ENCODE data around the gene PAXX.

Gene PAXX

DNA sequence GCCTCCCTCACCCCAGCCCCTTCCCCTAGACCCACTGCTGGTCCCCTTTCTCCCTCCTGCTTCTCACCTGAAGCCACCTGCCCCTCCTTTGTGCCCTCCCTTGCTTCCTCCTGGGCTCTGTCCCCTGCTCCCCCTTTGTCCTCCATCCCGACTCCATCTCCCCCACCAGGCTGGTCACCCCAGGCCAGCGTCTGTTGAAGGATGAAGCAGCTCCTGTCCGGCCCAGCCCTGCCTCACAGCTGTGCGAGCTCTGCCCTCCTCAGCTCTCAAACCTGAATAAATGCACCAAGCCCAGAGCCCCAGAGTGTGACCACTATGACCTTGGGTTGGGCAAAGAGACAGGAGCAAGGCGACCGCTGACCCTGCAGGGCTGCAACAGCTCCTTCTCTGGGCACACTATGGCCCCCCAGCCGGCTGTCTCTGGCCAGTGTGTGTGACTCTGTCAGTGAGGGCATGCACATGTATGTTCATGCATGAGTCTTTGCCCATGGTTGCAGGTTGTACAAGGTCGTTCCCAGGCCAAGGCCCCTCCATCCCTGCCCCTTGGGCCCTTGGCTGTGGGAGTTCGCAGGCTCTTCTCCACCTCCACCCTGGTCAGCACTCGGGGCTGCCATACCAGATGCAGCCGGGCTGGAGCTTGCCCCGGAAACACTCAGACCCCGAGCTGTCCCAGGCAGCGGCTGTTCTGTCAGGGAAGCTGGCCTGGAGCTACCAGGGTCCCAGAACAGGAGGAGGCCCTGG is 36.9 kb upstream of the PAXX start:
- peaks cover 0 to 4% of the 10 kb centered on the region in 2 donors for H3K4me1 ChIP-seq (ENCODE audit: control insufficient read depth in 1 of 2, insufficient read depth in 2 of 2, low read length in 2 of 2)
- H3K9me3 ChIP-seq (ENCODE audit: control insufficient read depth in 1 of 2, low read length in 2 of 2) = no peaks in the 10 kb centered on the region
- H3K27me3 ChIP-seq (ENCODE audit: low read depth, low read length) = no peaks in the 10 kb centered on the region
- no peak overlapping the region for H3K27ac ChIP-seq (ENCODE audit: low read length)
- H3K4me3 ChIP-seq (ENCODE audit: low read depth in 1 of 2, low read length in 2 of 2) = no peak overlapping the region
- no peaks in the 10 kb centered on the region for H3K36me3 ChIP-seq (ENCODE audit: control insufficient read depth in 1 of 2, insufficient read depth in 2 of 2, low read length in 2 of 2)

DNA sequence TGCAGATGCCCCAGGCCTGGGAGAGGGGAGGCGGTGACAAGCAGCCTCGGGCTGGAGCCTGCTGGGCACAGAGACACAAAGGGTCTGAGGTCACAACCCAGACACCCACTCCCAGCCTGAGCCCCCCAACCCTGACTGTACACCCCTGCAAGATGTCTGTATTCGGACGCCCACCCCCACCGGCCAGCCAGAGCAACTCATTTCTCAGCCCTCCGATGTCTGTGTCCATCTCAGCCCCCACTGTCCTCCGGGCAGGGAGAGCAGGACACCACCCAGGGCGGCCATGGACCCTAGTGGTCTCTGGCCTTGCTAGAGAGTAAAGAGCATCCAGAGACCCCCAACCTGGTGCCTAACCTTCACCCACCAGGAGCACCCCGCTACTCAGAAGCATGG is 36.3 kb upstream of the PAXX start:
- Histone ChIP-seq H3K27ac (ENCODE audit: low read length) (no peak overlapping the region), H3K9me3 (ENCODE audit: control insufficient read depth in 1 of 2, low read length in 2 of 2) (no peaks in the 10 kb centered on the region)

DNA sequence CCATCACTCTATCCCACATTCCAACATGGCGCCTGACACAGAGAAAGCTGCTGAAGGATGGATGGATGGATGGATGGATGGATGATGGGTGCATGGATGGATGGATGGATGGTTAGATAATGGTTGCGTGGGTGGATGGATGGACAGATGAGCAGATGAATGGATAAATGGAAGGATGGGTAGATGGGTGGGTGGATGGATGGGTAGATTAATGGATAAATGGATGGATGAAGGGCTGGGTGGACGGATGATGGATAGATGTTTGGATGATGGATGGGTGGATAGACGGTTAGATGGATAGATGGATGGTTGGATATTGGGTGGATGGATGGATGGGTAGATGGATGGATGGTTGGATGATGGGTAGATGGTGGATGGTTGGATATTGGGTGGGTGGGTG is 35.6 kb upstream of the PAXX start:
- H3K4me1 ChIP-seq (ENCODE audit: control insufficient read depth in 1 of 2, insufficient read depth in 2 of 2, low read length in 2 of 2) = peaks cover 0 to 4% of the 10 kb centered on the region in 2 donors
- no peak overlapping the region for H3K27ac ChIP-seq (ENCODE audit: low read length)
- H3K4me3 ChIP-seq (ENCODE audit: low read depth in 1 of 2, low read length in 2 of 2) = no peak overlapping the region
- H3K27me3 ChIP-seq (ENCODE audit: low read depth, low read length) = no peaks in the 10 kb centered on the region
- no peaks in the 10 kb centered on the region for H3K9me3 ChIP-seq (ENCODE audit: control insufficient read depth in 1 of 2, low read length in 2 of 2)
- no peaks in the 10 kb centered on the region for H3K36me3 ChIP-seq (ENCODE audit: control insufficient read depth in 1 of 2, insufficient read depth in 2 of 2, low read length in 2 of 2)

More for the DNA sequence above, 36.3 kb upstream of the PAXX start:
- H3K27me3 ChIP-seq (ENCODE audit: low read depth, low read length) = no peaks in the 10 kb centered on the region
- no peak overlapping the region for H3K4me3 ChIP-seq (ENCODE audit: low read depth in 1 of 2, low read length in 2 of 2)
- H3K4me1 ChIP-seq (ENCODE audit: control insufficient read depth in 1 of 2, insufficient read depth in 2 of 2, low read length in 2 of 2) = peaks cover 0 to 3% of the 10 kb centered on the region in 2 donors
- no peaks in the 10 kb centered on the region for H3K36me3 ChIP-seq (ENCODE audit: control insufficient read depth in 1 of 2, insufficient read depth in 2 of 2, low read length in 2 of 2)

DNA sequence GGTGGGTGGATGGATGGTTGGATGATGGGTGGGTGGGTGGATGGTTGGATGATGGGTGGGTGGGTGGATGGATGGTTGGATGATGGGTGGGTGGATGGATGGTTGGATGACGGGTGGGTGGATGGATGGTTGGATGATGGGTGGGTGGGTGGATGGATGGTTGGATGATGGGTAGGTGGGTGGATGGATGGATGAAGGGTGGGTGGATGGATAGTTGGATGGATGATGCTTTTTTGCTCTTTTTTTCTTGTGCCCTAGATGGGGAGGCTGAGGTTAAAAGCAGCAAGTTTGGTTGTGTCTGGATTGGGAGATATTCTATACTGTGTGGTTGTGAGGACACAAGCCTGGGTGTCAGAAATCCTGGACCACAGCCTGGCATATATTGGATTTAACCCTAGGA is 34.8 kb upstream of the PAXX start:
- Histone ChIP-seq H3K27me3 (ENCODE audit: low read depth, low read length) (no peaks in the 10 kb centered on the region), H3K4me3 (ENCODE audit: low read depth in 1 of 2, low read length in 2 of 2) (no peak overlapping the region), H3K27ac (ENCODE audit: low read length) (no peak overlapping the region), H3K36me3 (ENCODE audit: control insufficient read depth in 1 of 2, insufficient read depth in 2 of 2, low read length in 2 of 2) (no peaks in the 10 kb centered on the region), H3K9me3 (ENCODE audit: control insufficient read depth in 1 of 2, low read length in 2 of 2) (no peaks in the 10 kb centered on the region), H3K4me1 (ENCODE audit: control insufficient read depth in 1 of 2, insufficient read depth in 2 of 2, low read length in 2 of 2) (peaks cover 0 to 4% of the 10 kb centered on the region in 2 donors)

DNA sequence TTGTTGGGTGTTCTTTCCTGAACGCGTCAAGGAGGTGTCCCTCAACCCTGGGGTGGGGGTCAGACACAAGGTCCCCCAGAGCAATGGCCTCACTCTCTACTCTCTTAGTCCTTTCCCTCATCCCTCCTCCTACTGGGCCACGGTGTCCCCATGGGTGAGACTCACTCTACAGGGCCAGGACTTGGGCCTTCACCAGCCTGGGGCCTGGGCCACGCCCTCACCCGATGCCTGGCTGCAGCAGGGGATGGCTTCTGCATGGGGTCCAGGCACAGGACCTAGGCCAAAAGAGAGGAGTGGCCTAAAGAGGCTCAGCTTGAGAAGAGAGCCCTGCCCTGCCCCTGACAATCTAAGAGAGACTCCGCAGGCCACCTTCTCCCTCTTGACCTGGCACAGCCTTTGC is 34.3 kb upstream of the PAXX start:
- H3K4me1 ChIP-seq (ENCODE audit: control insufficient read depth in 1 of 2, insufficient read depth in 2 of 2, low read length in 2 of 2) = peaks cover 0 to 4% of the 10 kb centered on the region in 2 donors
- no peaks in the 10 kb centered on the region for H3K36me3 ChIP-seq (ENCODE audit: control insufficient read depth in 1 of 2, insufficient read depth in 2 of 2, low read length in 2 of 2)
- no peaks in the 10 kb centered on the region for H3K27me3 ChIP-seq (ENCODE audit: low read depth, low read length)
- no peaks in the 10 kb centered on the region for H3K9me3 ChIP-seq (ENCODE audit: control insufficient read depth in 1 of 2, low read length in 2 of 2)
- H3K27ac ChIP-seq (ENCODE audit: low read length) = no peak overlapping the region
- H3K4me3 ChIP-seq (ENCODE audit: low read depth in 1 of 2, low read length in 2 of 2) = no peak overlapping the region

DNA sequence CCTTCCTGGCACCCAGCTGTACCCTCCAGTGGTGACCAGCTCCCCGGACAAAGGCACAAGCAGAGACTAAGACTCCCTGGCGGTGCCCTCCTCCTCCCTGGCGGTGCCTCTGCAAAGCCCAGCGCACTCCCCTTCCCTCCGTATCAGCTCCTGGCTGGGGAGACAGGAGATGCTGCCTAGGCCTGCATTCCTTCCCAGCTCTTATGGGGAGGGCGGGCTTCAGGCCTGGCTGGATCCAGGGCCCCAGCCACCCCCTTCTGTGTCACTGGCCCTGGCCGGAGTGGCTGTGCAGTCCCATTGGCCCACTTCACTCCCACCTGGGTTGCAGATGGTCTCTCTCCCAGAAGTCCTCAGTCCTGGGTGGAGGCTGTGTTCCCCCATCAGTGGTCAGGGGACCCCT is 33.7 kb upstream of the PAXX start:
- Histone ChIP-seq H3K36me3 (ENCODE audit: control insufficient read depth in 1 of 2, insufficient read depth in 2 of 2, low read length in 2 of 2) (no peaks in the 10 kb centered on the region), H3K9me3 (ENCODE audit: control insufficient read depth in 1 of 2, low read length in 2 of 2) (no peaks in the 10 kb centered on the region), H3K4me1 (ENCODE audit: control insufficient read depth in 1 of 2, insufficient read depth in 2 of 2, low read length in 2 of 2) (peaks cover 0 to 4% of the 10 kb centered on the region in 2 donors), H3K4me3 (ENCODE audit: low read depth in 1 of 2, low read length in 2 of 2) (no peak overlapping the region), H3K27me3 (ENCODE audit: low read depth, low read length) (no peaks in the 10 kb centered on the region), H3K27ac (ENCODE audit: low read length) (no peak overlapping the region)

DNA sequence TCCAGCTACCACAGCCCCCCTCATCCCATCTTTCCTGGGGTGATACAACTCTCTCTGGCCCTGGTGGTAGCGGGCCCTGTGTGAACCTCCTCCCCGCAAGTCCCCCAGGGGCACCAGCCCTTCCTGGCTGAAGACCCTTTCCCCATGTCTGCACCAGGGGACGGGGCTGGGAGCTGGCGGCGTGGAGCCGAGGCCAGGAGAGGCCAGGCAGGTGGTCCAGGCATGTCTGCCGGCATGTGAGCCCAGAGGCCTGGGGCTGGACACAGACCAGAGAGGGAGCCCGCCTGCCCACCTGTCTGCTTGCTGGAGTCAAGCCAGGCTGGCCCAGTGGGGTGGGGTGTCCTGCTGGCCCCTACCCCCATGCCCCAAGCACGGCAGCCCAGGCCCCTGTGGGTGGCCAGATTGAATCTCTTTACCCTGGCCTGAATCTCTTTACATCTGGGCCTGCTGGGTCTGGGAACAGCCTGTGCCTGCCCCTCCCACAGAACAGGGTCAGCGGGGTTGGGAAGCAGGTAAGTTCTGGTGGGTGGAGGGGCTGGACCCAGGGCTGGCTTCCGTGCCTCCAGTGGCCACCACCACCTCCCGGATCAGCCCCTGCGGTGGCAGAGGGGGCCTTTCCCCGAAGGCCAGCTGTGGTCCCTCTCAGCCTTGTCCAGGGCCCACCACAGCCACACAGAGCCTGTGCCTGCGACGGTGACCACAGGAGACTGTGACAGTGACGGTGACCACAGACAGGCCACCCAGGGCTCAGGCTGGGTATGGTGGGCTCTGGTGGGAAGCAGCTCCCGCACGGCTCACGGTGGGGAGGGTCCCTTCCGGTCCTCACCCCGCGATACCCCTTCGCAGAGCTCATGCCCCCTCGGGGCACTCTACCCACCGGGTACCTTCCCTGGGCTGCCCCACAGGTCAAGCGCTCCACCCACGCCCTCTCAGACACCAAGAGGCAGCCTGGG is 33.0 kb upstream of the PAXX start:
- no peaks in the 10 kb centered on the region for H3K27me3 ChIP-seq (ENCODE audit: low read depth, low read length)
- no peak overlapping the region for H3K4me3 ChIP-seq (ENCODE audit: low read depth in 1 of 2, low read length in 2 of 2)
- H3K9me3 ChIP-seq (ENCODE audit: control insufficient read depth in 1 of 2, low read length in 2 of 2) = no peaks in the 10 kb centered on the region
- H3K4me1 ChIP-seq (ENCODE audit: control insufficient read depth in 1 of 2, insufficient read depth in 2 of 2, low read length in 2 of 2) = peaks cover 0 to 4% of the 10 kb centered on the region in 2 donors
- H3K27ac ChIP-seq (ENCODE audit: low read length) = no peak overlapping the region
- H3K36me3 ChIP-seq (ENCODE audit: control insufficient read depth in 1 of 2, insufficient read depth in 2 of 2, low read length in 2 of 2) = no peaks in the 10 kb centered on the region

DNA sequence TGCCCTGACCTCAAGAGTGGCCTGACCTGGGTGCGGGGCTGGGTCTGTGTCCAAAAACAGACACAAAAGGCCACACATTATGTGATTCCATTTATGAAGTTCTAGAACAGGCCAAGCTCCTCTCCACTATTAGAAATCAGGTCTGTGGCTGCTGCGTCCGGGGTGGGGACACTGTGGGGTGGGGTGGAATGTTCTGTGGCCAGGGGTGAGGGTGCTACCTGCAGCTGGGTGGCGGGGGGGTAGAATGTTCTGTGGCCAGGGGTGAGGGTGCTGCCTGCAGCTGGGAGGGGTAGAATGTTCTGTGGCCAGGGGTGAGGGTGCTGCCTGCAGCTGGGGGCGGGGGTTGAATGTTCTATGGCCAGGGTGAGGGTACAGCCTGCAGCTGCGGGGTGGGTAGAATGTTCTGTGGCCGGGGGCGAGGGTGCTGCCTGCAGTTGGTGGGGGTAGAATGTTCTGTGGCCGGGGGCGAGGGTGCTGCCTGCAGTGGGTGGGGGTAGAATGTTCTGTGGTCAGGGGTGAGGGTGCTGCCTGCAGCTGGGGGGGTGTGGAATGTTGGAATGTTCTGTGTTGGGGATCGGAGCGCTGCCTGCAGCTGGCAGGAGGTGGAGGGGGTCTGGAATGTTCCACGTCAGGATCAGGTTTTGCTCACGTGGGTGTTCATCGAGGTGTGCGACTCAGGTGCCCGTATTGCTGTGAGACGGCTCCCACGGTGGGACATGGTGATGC is 31.8 kb upstream of the PAXX start:
- Histone ChIP-seq H3K27me3 (ENCODE audit: low read depth, low read length) (no peaks in the 10 kb centered on the region), H3K27ac (ENCODE audit: low read length) (no peak overlapping the region), H3K36me3 (ENCODE audit: control insufficient read depth in 1 of 2, insufficient read depth in 2 of 2, low read length in 2 of 2) (no peaks in the 10 kb centered on the region), H3K4me1 (ENCODE audit: control insufficient read depth in 1 of 2, insufficient read depth in 2 of 2, low read length in 2 of 2) (peaks cover 0 to 4% of the 10 kb centered on the region in 2 donors), H3K9me3 (ENCODE audit: control insufficient read depth in 1 of 2, low read length in 2 of 2) (no peaks in the 10 kb centered on the region), H3K4me3 (ENCODE audit: low read depth in 1 of 2, low read length in 2 of 2) (no peak overlapping the region)

DNA sequence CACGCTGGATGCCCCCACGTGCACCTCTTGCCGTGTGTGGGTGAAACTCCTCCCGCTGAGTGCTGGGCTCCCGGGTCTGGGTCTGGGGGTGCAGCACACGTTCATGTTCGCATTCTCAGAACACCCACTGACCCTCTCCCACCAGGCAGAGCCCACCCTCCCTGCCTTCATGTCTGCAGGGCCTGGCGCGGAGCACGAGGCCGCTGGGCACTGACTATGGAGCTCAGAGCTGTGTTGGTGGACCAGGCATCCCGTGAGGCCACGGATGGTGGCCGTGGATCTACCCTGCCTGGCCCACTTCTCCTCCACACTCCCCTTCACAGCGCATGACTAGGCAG is 31.3 kb upstream of the PAXX start:
- H3K4me3 ChIP-seq (ENCODE audit: low read depth in 1 of 2, low read length in 2 of 2) = no peak overlapping the region
- H3K9me3 ChIP-seq (ENCODE audit: control insufficient read depth in 1 of 2, low read length in 2 of 2) = no peaks in the 10 kb centered on the region
- H3K4me1 ChIP-seq (ENCODE audit: control insufficient read depth in 1 of 2, insufficient read depth in 2 of 2, low read length in 2 of 2) = peaks cover 0 to 6% of the 10 kb centered on the region in 2 donors
- H3K27ac ChIP-seq (ENCODE audit: low read length) = no peak overlapping the region
- no peaks in the 10 kb centered on the region for H3K36me3 ChIP-seq (ENCODE audit: control insufficient read depth in 1 of 2, insufficient read depth in 2 of 2, low read length in 2 of 2)
- H3K27me3 ChIP-seq (ENCODE audit: low read depth, low read length) = no peaks in the 10 kb centered on the region

DNA sequence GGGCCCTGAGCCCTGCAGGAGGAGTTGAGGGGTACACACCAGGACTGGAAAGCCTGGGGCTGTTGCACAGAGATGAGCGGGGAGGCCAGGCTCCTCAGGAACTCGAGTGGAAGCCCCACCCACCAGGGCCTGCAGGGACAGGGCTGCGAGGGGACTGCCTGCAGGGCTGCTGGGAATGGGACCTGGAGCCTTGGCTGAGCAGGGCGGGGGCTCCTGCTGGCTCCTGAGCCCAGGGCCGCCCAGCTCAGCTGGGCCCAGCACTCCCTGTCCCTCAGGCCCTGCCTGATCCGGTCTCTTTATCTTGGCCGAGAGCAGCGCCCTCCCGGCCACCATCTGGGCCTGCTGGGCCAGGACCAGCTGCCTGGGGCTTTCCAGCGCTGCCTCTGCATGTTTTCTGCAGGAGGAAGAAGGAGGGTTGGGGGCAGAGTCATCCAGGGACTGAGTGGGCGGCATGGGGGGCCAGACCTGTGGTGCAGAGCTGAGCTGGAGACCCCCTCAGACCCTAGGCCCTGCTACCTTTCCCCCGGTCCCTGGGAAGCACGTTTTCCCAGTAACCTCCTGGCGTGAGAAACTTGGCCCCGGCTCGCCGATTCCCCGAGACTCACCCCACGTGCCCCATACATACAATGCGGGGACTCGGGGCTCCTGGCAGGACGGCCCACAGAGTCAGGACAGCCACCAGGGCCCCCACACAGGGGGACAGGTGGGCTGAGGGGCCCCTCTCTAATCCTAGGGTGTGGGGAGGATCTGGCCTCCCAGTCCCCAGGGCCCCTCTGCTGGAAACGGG is 30.8 kb upstream of the PAXX start:
- no peaks in the 10 kb centered on the region for H3K36me3 ChIP-seq (ENCODE audit: control insufficient read depth in 1 of 2, insufficient read depth in 2 of 2, low read length in 2 of 2)
- H3K27ac ChIP-seq (ENCODE audit: low read length) = no peak overlapping the region
- H3K9me3 ChIP-seq (ENCODE audit: control insufficient read depth in 1 of 2, low read length in 2 of 2) = no peaks in the 10 kb centered on the region
- no peak overlapping the region for H3K4me3 ChIP-seq (ENCODE audit: low read depth in 1 of 2, low read length in 2 of 2)
- H3K27me3 ChIP-seq (ENCODE audit: low read depth, low read length) = no peaks in the 10 kb centered on the region
- peaks cover 0 to 10% of the 10 kb centered on the region in 2 donors for H3K4me1 ChIP-seq (ENCODE audit: control insufficient read depth in 1 of 2, insufficient read depth in 2 of 2, low read length in 2 of 2)
